GM18517 (cell line): Measurements from ENCODE around the gene RPN1.

ENCODE experiments used
- ATAC-seq: cut with Tn5 transposase; IDR thresholded peaks from one replicate; pipeline ENCODE4 v1.9.1; 2021; ENCODE audit warnings: mild to moderate bottlenecking, moderate library complexity; ENCODE audit not compliant: unreplicated experiment

Gene RPN1

DNA sequence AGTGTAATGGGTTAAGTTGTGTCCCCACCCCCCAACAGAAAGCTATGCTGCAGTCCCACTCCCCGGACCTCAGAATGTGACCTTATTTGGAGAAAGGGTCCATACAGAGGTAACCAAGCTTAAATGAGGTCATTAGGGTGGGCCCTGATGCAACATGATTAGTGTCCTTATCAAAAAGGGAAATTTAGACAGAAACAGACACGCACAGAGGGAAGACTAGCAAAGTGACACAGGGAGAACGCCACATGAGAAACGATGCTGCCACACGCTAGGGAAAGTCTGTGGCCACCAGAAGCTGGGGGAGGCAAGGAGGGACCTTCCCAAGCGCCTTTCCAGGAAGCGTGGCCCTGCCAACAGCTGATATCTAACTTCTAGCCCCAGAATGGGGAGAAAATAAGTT is 65.4 kb downstream of the RPN1 start:
- no peak for ATAC-seq

DNA sequence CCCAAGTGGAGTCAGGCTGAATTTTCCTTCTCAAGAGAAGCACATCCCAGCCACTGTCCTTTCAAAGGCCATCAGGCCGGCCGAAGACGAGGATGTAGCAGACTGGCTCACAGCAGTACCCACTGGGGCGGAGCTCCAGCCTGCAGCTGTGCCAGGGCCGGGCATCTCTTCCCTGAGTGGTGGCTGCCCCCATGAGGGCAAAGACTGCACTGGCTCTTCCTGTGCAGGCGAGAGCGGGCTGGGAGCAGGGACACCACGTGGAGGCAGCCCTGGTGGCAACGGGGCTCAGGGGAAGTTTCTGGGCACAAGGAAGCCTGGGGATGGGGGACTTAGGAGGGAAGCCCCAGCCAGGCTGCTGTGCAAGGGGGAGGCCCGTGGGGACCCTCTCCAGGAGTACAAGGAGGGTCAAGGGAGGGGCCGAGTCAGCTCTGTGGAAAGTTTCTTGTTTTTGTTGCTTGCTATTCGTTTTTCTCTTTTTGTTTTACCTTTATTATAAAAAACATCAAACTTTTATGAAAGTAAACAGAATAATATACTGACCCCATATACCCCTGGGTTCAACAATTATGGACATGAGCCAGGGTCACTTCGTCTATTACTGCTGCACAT is 66.1 kb downstream of the RPN1 start:
- no peak for ATAC-seq

DNA sequence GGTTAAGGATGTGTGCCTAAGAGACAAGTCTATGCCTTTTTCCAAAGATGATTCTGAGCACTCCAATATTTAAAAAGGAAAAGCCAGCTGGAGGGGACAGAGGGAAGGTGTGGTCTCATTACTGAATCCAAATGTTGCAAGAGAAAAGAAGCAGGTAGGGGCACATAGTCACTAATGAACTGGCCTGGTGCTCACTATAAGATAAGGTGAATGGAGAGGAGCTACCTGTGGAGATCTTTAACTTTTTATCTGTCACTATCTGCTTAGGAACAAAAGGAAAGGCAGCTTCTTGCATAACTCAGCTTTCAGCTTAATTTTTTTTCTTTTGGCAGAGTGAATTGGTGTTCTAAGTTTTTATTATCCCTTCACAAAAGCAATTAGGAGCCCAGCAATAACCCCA is 69.1 kb downstream of the RPN1 start:
- no peak for ATAC-seq

DNA sequence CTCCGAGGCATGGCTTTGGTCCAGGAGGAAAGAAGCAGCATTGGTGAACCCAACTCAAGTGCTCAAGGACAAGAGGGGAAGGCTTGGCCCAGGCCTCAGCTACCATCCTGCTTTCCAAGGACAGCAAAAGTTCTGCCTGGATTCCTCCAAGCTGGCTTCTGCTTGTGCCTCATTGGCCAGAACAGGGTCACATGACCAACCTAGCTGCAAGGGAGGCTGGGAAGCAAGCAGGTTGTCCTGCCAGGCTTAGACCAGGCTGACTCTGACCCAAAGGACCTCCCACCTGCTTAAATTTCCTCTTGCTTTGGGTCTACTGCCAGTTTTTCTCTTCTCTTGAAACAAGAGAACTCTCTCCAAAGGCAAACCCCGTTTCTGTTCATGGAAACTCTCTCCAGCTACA is 70.7 kb downstream of the RPN1 start:
- no peak for ATAC-seq

DNA sequence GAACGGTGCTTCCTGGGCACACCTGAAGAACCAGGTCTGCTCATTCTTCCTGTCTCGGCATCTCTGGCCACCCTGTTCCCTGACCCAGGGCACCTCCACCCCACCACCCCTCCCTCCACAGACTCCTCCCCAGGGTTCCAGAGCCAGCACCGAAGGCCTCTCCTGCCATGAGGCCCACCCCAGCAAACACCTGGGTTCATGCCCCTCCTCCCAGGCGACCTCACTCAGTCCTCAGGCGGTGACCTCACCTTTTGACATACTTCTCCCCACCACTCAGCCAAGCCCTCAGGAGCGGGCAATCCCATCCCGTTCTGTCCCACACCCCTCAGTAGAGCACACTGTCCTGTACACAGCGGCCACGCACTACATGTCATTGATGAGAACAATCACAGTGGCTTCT is 72.3 kb downstream of the RPN1 start:
- ATAC-seq: no peak

DNA sequence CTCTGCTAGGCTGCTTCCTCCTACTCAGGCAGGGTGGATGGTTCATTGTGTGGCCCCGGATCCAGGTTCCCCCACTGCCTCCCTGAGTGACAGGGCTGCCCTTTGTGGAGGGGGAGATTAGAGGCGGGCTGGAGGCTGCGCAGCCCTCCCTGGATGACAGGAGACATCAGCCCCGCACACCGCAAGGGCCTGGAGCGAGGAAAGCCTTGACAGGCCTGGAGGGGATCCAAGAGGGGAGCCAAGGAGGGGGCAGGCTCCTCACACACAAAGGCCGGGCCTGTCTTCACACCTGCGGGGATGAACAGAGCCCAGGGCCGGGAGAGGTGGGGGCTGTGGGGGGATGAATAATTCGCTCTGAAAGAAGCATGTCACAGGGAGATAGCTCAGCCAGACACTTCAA is 72.9 kb downstream of the RPN1 start:
- ATAC-seq: no peak

DNA sequence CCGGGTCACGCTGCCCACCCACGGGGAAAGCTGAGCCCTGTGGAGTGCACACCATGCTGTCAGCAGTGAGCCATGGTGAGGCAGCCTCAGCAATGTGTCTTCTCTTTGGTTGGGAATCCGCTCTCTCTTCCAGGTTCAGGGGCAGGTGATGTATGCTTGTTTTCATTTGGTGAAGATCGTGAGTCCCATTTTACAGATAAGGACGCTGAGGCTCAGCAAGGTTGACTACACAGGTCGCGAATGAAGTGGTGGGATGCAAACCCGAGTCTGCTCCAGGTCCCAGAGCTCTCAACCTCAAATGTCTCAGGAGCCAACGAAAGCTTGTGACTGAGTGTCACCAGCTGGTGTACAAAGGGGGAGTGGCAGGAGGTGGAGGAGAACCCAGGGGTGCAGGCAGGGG is 74.3 kb downstream of the RPN1 start:
- no peak for ATAC-seq

DNA sequence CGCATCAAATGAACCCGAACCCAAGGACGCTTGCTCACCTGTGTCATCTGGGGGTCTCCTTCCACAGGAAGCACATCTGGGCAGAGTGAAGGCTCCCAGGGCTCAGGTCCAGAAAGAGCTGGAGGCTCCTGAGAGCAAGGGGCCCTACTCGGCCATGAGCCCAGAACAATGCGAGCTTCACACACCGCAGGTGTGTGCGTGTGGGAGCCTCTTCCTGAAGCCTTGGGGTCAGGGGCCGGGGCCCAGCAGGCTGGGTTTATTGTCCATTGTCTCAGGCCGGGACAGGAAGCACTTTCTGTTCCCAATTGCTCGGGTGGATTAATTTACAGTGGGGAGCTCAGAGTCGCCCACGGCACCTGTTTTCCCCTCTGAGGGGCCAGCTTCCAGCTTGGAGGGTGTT is 74.8 kb downstream of the RPN1 start:
- no peak for ATAC-seq

DNA sequence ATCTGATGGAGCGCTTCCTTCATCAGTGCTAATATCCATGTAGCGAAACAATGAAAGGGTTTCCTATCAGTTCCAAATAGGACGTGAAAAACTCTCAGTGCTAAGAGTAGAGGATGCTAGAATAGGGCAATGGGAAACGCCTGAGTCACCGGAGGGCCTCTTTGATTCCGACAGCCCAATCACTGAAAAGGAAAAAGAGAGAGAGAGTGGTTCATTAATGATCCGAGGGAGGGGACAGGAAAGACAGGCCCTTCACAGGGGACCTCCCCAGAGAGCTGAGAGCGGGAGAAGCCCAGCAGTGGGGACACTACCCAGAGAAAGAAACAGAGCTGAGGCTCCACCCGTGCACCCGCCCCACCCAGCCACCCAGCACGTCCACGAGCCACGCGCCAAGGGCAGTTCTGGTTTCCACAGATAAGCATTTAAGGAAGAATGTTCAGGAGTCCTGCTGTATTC is 76.9 kb downstream of the RPN1 start:
- ATAC-seq: no peak

DNA sequence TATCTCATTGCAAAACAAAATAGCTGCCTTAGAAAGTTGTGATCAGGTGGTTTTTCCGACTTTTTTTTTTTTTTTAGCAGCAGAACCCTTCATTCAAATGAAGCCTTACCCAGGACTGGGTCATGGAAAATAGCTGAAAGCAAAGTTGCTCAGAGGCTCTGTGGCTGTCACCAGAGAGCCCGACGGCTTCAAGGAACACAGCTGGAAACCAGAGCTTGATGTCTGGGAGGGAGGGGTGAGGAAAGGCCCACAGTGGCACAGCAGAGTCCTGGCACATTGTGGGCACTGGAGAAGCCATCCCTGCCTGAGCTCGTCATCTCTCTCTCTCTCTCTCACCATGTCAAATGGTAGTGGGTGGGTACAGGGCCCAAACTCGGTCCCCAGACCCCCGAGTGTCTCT is 77.5 kb downstream of the RPN1 start:
- ATAC-seq: no peak

DNA sequence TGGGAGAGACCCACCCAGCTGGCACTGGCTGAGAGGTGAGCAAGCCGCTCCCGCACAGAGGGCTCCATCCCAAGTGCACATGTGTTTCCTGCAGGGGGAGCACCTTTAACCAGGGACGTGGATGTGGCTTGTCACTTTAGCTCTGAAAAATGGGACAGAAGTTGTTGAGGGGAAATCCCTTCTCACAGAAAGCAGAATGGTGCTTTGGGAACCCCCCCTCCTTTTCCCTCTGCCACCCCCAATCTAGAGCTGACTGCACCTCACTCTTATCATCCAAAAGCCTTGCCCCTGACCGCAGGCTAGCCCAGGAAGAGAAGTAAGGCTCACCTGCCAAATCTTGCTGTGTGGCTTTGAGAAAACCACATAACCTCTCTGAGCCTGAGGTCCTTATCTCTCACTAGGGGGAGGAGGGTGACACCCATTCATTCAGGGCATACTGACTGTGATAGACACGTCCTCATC is 77.9 kb downstream of the RPN1 start:
- no peak for ATAC-seq

DNA sequence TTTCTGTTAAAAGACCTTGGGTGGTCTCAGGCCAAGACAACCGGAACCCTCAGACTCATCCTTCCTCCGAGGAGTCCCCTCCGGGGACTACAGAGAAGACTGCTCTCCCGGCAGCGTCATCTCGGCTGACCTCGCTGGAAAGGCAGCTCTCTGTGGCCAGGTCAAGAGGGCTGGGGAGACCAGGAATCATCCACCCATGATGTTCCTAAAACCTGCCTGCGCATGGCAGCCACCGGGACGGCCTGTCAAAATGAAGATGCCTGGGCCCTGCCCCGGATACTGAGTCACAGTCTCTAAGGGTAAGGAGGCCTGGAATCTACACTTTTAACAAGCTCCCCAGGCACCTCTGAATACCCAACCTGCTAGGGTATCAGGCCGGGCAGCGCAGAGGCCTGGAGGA is 78.6 kb downstream of the RPN1 start:
- no peak for ATAC-seq
